ENCODE results near the gene SPG21. TPM values are rescaled to one million over a fixed set of nuclear protein-coding genes. Genes with fewer than 3 reads are reported as not detected.

SPG21 gene
- total and polyA plus RNA-seq, 2 of the 13 experiments (the other 11 are each of a cell fraction or from before 2014, with no cell fraction given): 36.7 to 42.4 TPM

- ATAC-seq (no peak), DNase-seq (ENCODE audit: low spot score) (no peak), FAIRE-seq (no peak)
- Histone ChIP-seq H3K79me2 (ENCODE audit: insufficient read depth, low read length) (no peaks in the 10 kb centered on the region), H3K27me3 (ENCODE audit: control insufficient read depth in 1 of 2, insufficient read depth in 2 of 2, low read length in 2 of 2) (no peaks in the 10 kb centered on the region), H3K9ac (ENCODE audit: insufficient read depth, low read depth, low read length) (no peak overlapping the region), H3K36me3 (replicated peaks in 1 of 2; ENCODE audit: control insufficient read depth in 1 of 2, insufficient read depth in 2 of 2, low read length in 2 of 2) (no peaks in the 10 kb centered on the region), H3K9me3 (ENCODE audit: low read length) (no peaks in the 10 kb centered on the region), H3K4me2 (ENCODE audit: low read depth, low read length) (no peak overlapping the region), H2AFZ (ENCODE audit: low read length) (no peak overlapping the region), H3K4me1 (ENCODE audit: insufficient read depth, low read length) (peaks cover 70% of the 10 kb centered on the region), H4K20me1 (ENCODE audit: insufficient read depth, low read length) (no peaks in the 10 kb centered on the region), H3K27ac (ENCODE audit: extremely low read length, insufficient read depth, low read length) (no peak overlapping the region), H3K4me3 (replicated peaks in 1 of 3; ENCODE audit: insufficient read depth in 1 of 3, low read depth in 2 of 3, low read length in 3 of 3) (no peak overlapping the region)
- no peak for TF ChIP-seq EEA1 (CRISPR knock-in tag; IDR thresholded peaks at IDR 0.05; ENCODE audit: borderline replicate concordance)
- no peak for TF ChIP-seq ZNF17 (CRISPR knock-in tag; IDR thresholded peaks at IDR 0.05)
- TF ChIP-seq ZBTB42 (CRISPR knock-in tag; IDR thresholded peaks at IDR 0.05): no peak
- no peak for TF ChIP-seq ZNF503 (CRISPR knock-in tag; IDR thresholded peaks at IDR 0.05)
- TF ChIP-seq ZXDC (CRISPR knock-in tag; IDR thresholded peaks at IDR 0.05): no peak
- no peak for TF ChIP-seq ZMYM2 (CRISPR knock-in tag; IDR thresholded peaks at IDR 0.05)
- TF ChIP-seq ZNF761 (CRISPR knock-in tag; conservative IDR thresholded peaks at IDR 0.05): no peak
- no peak for TF ChIP-seq KLF15 (CRISPR knock-in tag; IDR thresholded peaks at IDR 0.05; ENCODE audit: borderline replicate concordance)
- TF ChIP-seq HNF4A (CRISPR knock-in tag; IDR thresholded peaks at IDR 0.05): no peak
- TF ChIP-seq FOXC1 (CRISPR knock-in tag; IDR thresholded peaks at IDR 0.05; ENCODE audit: borderline replicate concordance): no peak
- TF ChIP-seq E2F5 (CRISPR knock-in tag; conservative IDR thresholded peaks at IDR 0.05): no peak
- no peak for TF ChIP-seq ZNF282 (IDR thresholded peaks at IDR 0.05; ENCODE audit: partially characterized antibody)
- ChIA-PET POLR2A (no interaction called here), CTCF (ENCODE audit: low intra/inter-chr PET ratio, low total read pairs) (no interaction called here)
- intact Hi-C loops (cut with micrococcal nuclease; ENCODE audit: unreplicated experiment) (loop anchor here (10.0 kb wide), 1 partner anchor 147 kb away; the partner anchor contains the start of gene CLPX), in situ Hi-C loops (cut with HindIII; ENCODE audit: extremely low pct_ligation_motif_present, low pct_unique_long_range_greater_than_20kb) (loop anchor here (10.0 kb wide), 2 partner anchors 47 to 257 kb away; partner anchors contain the start of gene RNU5A-1)
- no TSS peak for BruUV-seq (replicated peaks)
- 15% methylated on average over 1 of the region's 1 CpG for WGBS (ENCODE audit: low lambda C conversion rate)
Observed at GRCh38 chr15:65037309-65037708, 47.6 kb upstream of the SPG21 start.
